ENCODE results near the gene SLC16A5.

The SLC16A5 gene

DNA sequence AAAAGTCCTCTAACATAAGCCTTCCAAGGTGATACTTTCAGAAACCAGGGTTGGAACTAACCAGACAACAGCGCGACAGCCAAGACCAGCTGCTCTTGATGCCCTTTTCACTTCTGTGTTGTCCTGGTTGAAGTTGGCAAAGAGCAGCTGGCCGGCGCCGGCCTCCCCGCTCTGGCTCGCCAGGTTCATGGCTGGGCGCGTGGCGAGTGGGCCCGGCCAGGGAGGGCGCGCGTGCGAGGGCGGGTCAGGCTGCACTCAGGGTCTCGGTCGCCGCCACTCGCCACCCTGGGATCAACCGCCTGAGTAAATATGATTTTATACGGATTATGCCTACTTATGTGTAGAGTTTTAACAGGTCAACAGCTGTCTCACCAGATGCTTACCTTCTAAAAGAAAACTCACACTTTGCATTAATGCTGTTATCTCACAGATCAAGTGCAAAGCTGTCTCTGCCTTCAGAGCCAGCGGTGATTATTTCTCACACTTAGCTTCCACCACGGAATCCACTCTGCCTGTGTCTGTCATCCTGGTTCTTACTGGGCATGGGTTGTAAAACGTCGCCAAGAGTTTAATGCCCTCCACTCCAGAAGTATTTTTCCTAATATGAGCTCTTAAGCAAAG, 27.2 kb upstream of the SLC16A5 start:
- Histone ChIP-seq H2AFZ (ENCODE audit: low read length) (no peak overlapping the region), H3K9me2 (ENCODE audit: low read depth, low read length) (no peaks in the 10 kb centered on the region), H3K9ac (ENCODE audit: low read length) (no peak overlapping the region), H3K4me1 (ENCODE audit: insufficient read depth, low read length, severe bottlenecking) (no peaks in the 10 kb centered on the region), H3K4me2 (ENCODE audit: low read length) (no peak overlapping the region), H3F3A (ENCODE audit: insufficient read depth, low read length) (no peaks in the 10 kb centered on the region), H3K4me3 (ENCODE audit: low read depth, low read length, poor library complexity, severe bottlenecking) (no peak overlapping the region), H3K27ac (ENCODE audit: low read depth, low read length, poor library complexity, severe bottlenecking) (no peak overlapping the region), H4K20me1 (ENCODE audit: insufficient read depth, low read length) (no peaks in the 10 kb centered on the region), H3K27me3 (ENCODE audit: insufficient read depth, low read length) (no peaks in the 10 kb centered on the region), H3K9me3 (ENCODE audit: low read length) (no peaks in the 10 kb centered on the region), H3K79me2 (ENCODE audit: insufficient read depth, low read length) (no peaks in the 10 kb centered on the region), H3K36me3 (ENCODE audit: insufficient read depth, low read length) (peaks cover 38% of the 10 kb centered on the region)
- TF ChIP-seq, protein P1, sequence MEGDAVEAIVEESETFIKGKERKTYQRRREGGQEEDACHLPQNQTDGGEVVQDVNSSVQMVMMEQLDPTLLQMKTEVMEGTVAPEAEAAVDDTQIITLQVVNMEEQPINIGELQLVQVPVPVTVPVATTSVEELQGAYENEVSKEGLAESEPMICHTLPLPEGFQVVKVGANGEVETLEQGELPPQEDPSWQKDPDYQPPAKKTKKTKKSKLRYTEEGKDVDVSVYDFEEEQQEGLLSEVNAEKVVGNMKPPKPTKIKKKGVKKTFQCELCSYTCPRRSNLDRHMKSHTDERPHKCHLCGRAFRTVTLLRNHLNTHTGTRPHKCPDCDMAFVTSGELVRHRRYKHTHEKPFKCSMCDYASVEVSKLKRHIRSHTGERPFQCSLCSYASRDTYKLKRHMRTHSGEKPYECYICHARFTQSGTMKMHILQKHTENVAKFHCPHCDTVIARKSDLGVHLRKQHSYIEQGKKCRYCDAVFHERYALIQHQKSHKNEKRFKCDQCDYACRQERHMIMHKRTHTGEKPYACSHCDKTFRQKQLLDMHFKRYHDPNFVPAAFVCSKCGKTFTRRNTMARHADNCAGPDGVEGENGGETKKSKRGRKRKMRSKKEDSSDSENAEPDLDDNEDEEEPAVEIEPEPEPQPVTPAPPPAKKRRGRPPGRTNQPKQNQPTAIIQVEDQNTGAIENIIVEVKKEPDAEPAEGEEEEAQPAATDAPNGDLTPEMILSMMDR (IDR thresholded peaks at IDR 0.05; ENCODE audit: low read length) = no peak

DNA sequence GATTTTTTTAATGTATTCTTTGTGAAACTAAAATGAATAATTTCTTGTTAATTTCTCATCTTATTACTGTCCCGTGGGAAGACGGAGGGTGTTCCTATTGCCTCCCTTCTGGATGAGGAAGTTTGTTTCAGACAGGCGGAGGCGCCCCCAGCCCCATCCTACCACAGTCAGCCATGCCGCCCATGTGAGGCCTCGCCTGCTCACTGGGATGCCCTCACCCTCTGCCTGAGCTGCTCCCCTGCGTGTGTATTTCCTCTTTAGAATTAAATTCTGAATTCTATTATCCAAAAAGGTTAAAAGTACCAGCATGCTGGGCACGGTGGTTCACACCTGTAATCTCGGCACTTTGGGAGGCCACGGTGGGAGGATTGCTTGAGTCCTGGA, 26.7 kb upstream of the SLC16A5 start:
- Histone ChIP-seq H3K4me2 (ENCODE audit: low read length) (no peak overlapping the region), H3K36me3 (ENCODE audit: insufficient read depth, low read length) (peaks cover 38% of the 10 kb centered on the region), H3K9ac (ENCODE audit: low read length) (no peak overlapping the region), H2AFZ (ENCODE audit: low read length) (no peak overlapping the region), H3K4me1 (ENCODE audit: insufficient read depth, low read length, severe bottlenecking) (no peaks in the 10 kb centered on the region), H3K9me2 (ENCODE audit: low read depth, low read length) (no peaks in the 10 kb centered on the region), H3K27ac (ENCODE audit: low read depth, low read length, poor library complexity, severe bottlenecking) (no peak overlapping the region), H4K20me1 (ENCODE audit: insufficient read depth, low read length) (no peaks in the 10 kb centered on the region), H3F3A (ENCODE audit: insufficient read depth, low read length) (no peaks in the 10 kb centered on the region), H3K27me3 (ENCODE audit: insufficient read depth, low read length) (no peaks in the 10 kb centered on the region), H3K4me3 (ENCODE audit: low read depth, low read length, poor library complexity, severe bottlenecking) (no peak overlapping the region), H3K79me2 (ENCODE audit: insufficient read depth, low read length) (no peaks in the 10 kb centered on the region), H3K9me3 (ENCODE audit: low read length) (no peaks in the 10 kb centered on the region)
- TF ChIP-seq EZH2 (IDR thresholded peaks at IDR 0.05; ENCODE audit: borderline replicate concordance, low read length) = no peak
- TF ChIP-seq, protein P1 (IDR thresholded peaks at IDR 0.05; ENCODE audit: low read length) = no peak

DNA sequence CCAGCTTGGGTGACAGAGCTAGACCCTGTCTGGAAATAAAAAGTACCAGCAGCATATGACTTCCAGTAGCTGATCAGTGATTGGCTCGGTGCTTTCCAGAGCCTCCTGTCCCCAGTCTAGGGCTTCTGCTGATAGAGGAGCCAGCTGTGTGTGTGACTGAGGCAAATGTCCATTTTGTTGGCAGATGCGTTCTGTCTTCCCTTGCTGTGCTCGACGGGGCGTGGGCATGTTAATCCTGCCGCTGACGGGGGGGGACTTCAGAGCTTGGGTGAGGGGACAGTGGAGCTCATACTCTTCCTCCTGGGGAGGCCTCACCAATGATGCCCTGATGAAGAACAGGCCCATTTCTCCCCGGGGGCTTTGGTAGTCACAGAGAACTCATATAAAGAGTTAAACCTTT, 26.1 kb upstream of the SLC16A5 start:
- no peak overlapping the region for H3K4me2 ChIP-seq (ENCODE audit: low read length)
- no peaks in the 10 kb centered on the region for H3K9me2 ChIP-seq (ENCODE audit: low read depth, low read length)
- H3K4me3 ChIP-seq (ENCODE audit: low read depth, low read length, poor library complexity, severe bottlenecking) = no peak overlapping the region
- no peaks in the 10 kb centered on the region for H3K9me3 ChIP-seq (ENCODE audit: low read length)
- H2AFZ ChIP-seq (ENCODE audit: low read length) = no peak overlapping the region
- no peaks in the 10 kb centered on the region for H4K20me1 ChIP-seq (ENCODE audit: insufficient read depth, low read length)
- H3K4me1 ChIP-seq (ENCODE audit: insufficient read depth, low read length, severe bottlenecking) = no peaks in the 10 kb centered on the region
- H3F3A ChIP-seq (ENCODE audit: insufficient read depth, low read length) = no peaks in the 10 kb centered on the region
- H3K9ac ChIP-seq (ENCODE audit: low read length) = no peak overlapping the region
- no peaks in the 10 kb centered on the region for H3K27me3 ChIP-seq (ENCODE audit: insufficient read depth, low read length)
- no peak for TF ChIP-seq EZH2 (IDR thresholded peaks at IDR 0.05; ENCODE audit: borderline replicate concordance, low read length)
- TF ChIP-seq, protein P1 (IDR thresholded peaks at IDR 0.05; ENCODE audit: low read length) = no peak
- H3K36me3 ChIP-seq (ENCODE audit: insufficient read depth, low read length) = peaks cover 32% of the 10 kb centered on the region
- H3K27ac ChIP-seq (ENCODE audit: low read depth, low read length, poor library complexity, severe bottlenecking) = no peak overlapping the region
- H3K79me2 ChIP-seq (ENCODE audit: insufficient read depth, low read length) = no peaks in the 10 kb centered on the region
